HL-60 (cell line): ENCODE data around the gene ZNF768.

Experiments used
- DNase-seq, 2 experiments: peaks; one replicate each; pipeline ENCODE4 v3.0.0-alpha.2; 2010 to 2020; ENCODE audit warnings: low read depth in 1 of 2, low spot score in 1 of 2
- H3K27ac ChIP-seq: fragments of 250-450 bp; sonication (Bioruptor Pico); replicated peaks from 2 replicates; pipeline ENCODE4 v1.5.1; 2020; ENCODE audit warnings: mild to moderate bottlenecking, moderate library complexity
- H3K27me3 ChIP-seq: fragments of 250-450 bp; sonication (Bioruptor Pico); 2 replicates; pipeline ENCODE4 v1.5.1; 2021; ENCODE audit warnings: mild to moderate bottlenecking, moderate library complexity; ENCODE audit not compliant: insufficient read depth, poor library complexity, severe bottlenecking
- H3K4me3 ChIP-seq: replicated peaks from 2 replicates; pipeline ENCODE4 v1.5.1; 2011; ENCODE audit warnings: mild to moderate bottlenecking, control low read depth, low read length; ENCODE audit not compliant: insufficient read depth
- GABPA ChIP-seq: IDR thresholded peaks from 2 replicates; pipeline ENCODE4 v1.6.1; 2012; ENCODE audit warnings: low read depth
- POLR2AphosphoS5 ChIP-seq: IDR thresholded peaks from 2 replicates; pipeline ENCODE4 v1.6.1; 2012; ENCODE audit warnings: low read depth
- REST ChIP-seq: IDR thresholded peaks from 2 replicates; pipeline ENCODE4 v1.6.1; 2012; ENCODE audit warnings: low read depth; ENCODE audit not compliant: insufficient replicate concordance
- SPI1 ChIP-seq: IDR thresholded peaks from 2 replicates; pipeline ENCODE4 v1.6.1; 2012; ENCODE audit warnings: low read depth, mild to moderate bottlenecking, borderline replicate concordance
- TF ChIP-seq, protein P1 (sequence below): IDR thresholded peaks from one replicate; pipeline ENCODE4 v1.5.1; 2011; ENCODE audit warnings: low read length, control low read depth, inconsistent platforms; ENCODE audit not compliant: insufficient read depth

The ZNF768 gene

DNA sequence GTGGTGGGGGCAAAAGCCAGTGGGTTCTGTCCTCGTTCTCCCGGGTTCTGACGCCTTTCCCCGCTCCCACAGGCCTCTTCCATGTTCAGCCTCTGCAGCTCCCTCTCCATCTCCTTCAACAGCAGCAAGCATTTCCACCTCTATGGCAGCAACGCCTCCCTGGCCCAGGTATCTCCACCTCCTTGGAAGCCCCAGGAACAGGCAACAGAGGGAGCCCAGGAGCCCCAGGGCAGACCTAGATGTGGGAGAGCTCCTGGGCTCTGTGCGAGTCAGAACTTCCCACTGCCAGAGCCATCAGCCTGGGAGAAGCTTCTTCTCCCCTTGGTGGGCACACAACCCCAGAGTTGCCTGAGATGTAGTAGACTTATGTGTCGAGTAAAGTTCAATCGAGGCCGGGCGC lies 7.8 kb downstream of the ZNF768 start:
- Histone ChIP-seq H3K27me3 (no peaks in the 10 kb centered on the region), H3K4me3 (no peak overlapping the region), H3K27ac (no peak overlapping the region)
- no peak for TF ChIP-seq GABPA
- no peak for TF ChIP-seq SPI1
- TF ChIP-seq, protein P1, sequence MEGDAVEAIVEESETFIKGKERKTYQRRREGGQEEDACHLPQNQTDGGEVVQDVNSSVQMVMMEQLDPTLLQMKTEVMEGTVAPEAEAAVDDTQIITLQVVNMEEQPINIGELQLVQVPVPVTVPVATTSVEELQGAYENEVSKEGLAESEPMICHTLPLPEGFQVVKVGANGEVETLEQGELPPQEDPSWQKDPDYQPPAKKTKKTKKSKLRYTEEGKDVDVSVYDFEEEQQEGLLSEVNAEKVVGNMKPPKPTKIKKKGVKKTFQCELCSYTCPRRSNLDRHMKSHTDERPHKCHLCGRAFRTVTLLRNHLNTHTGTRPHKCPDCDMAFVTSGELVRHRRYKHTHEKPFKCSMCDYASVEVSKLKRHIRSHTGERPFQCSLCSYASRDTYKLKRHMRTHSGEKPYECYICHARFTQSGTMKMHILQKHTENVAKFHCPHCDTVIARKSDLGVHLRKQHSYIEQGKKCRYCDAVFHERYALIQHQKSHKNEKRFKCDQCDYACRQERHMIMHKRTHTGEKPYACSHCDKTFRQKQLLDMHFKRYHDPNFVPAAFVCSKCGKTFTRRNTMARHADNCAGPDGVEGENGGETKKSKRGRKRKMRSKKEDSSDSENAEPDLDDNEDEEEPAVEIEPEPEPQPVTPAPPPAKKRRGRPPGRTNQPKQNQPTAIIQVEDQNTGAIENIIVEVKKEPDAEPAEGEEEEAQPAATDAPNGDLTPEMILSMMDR = no peak
- TF ChIP-seq REST = no peak
- TF ChIP-seq POLR2AphosphoS5 = no peak
- no peak for DNase-seq

GRCh38 chr16:30515275-30515674 lies 11.1 kb downstream of the ZNF768 start:
- no peaks in the 10 kb centered on the region for H3K27me3 ChIP-seq
- no peak overlapping the region for H3K27ac ChIP-seq
- no peak for DNase-seq
- no peak overlapping the region for H3K4me3 ChIP-seq
- TF ChIP-seq REST (no peak), GABPA (no peak), SPI1 (no peak), POLR2AphosphoS5 (no peak)
- TF ChIP-seq, protein P1 = no peak

- DNase-seq = no peak
- no peak for TF ChIP-seq GABPA
- Histone ChIP-seq H3K4me3 (no peak overlapping the region), H3K27me3 (no peaks in the 10 kb centered on the region), H3K27ac (no peak overlapping the region)
These were observed 14.9 kb downstream of the ZNF768 start for GRCh38 chr16:30511509-30511908.

DNA sequence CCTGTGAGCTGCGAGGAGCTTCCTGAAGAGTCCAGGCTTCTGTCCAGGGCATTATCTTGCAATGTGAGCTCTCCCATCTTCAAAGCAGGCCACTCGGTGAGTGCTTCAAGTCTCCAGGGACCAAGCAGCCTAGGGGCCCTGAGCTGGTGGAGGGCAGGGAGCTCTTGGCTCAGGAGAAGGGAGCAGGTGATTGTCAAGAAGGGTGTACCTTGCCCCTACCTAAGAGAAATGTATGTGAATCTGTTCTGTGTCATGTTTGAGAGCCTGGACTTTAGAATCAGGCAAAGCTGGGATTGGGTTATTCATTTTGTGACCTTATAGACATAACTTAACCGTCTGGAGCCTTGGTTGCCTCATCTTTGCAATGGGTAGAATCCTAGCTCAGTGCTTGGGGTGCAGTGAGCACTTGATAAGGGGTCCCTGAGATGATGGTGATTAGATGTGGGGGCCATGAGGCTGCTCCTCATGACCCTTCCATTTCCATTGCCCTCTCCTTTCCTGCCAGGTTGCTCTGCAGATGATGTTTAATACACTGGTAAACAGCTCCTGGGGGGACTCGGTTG lies 15.9 kb downstream of the ZNF768 start:
- Histone ChIP-seq H3K27ac (no peak overlapping the region), H3K27me3 (no peaks in the 10 kb centered on the region), H3K4me3 (no peak overlapping the region)
- no peak for TF ChIP-seq POLR2AphosphoS5
- no peak for TF ChIP-seq GABPA
- TF ChIP-seq, protein P1 = no peak
- TF ChIP-seq SPI1 = no peak
- no peak for TF ChIP-seq REST
- DNase-seq = no peak
